ENCODE data around the gene MEIS1. TPM values are rescaled to one million over a fixed set of nuclear protein-coding genes. Genes with fewer than 3 reads are reported as not detected.
A peak's percentile ranks its signal among the peaks of the same experiment; 100 is the strongest.

The MEIS1 gene
- total and polyA plus RNA-seq, 2 of the 8 experiments (the other 6 are each of a cell fraction or from before 2014, with no cell fraction given), result 0.17 to 1.2 TPM

GRCh38 chr2:66445076-66445924 is 10.4 kb downstream of the MEIS1 start:
- Histone ChIP-seq H4K20me1 (replicated peaks in 1 of 2; ENCODE audit: control insufficient read depth in 1 of 2, insufficient read depth in 2 of 2, low read length in 2 of 2) (peaks cover 6 to 8% of the 10 kb centered on the region in 2 experiments), H3K27ac (ENCODE audit: low read depth, low read length) (no peak overlapping the region), H3K4me3 (ENCODE audit: extremely low read depth in 1 of 4, insufficient read depth in 2 of 4, low read depth in 3 of 4, low read length in 4 of 4) (peak overlapping the region; percentile 16 to 63 (median 34); a peak in 6 of 8 replicates), H3K14ac (ENCODE audit: insufficient read length) (no peak overlapping the region), H2AK5ac (ENCODE audit: low read depth, low read length) (no peak overlapping the region; the same call in 1 of the 2 replicates), H2BK5ac (ENCODE audit: low read depth, low read length) (no peak overlapping the region), H3K18ac (ENCODE audit: extremely low read depth, low read length) (no peak overlapping the region), H3K23ac (ENCODE audit: insufficient read length) (no peak overlapping the region), H2BK15ac (ENCODE audit: low read length) (no peak overlapping the region), H3K4me2 (ENCODE audit: insufficient read depth in 1 of 2, low read depth in 2 of 2, low read length in 2 of 2) (peak overlapping the region; percentile 81 to 89), H2BK12ac (ENCODE audit: low read depth, low read length) (no peak overlapping the region), H3K36me3 (ENCODE audit: control insufficient read depth in 2 of 4, insufficient read depth in 4 of 4, low read length in 3 of 4) (no peaks in the 10 kb centered on the region), H2BK120ac (replicated peaks; ENCODE audit: low read depth, low read length) (no peak overlapping the region), H2BK20ac (ENCODE audit: low read length) (no peak overlapping the region), H3K9me3 (ENCODE audit: insufficient read depth in 2 of 2, low read depth in 1 of 2, low read length in 1 of 2) (no peaks in the 10 kb centered on the region), H3K4ac (replicated peaks; ENCODE audit: insufficient read length, low read depth, low read length) (no peak overlapping the region), H3K9ac (replicated peaks in 1 of 4; ENCODE audit: extremely low read depth in 1 of 4, low read depth in 3 of 4, low read length in 3 of 4) (no peak overlapping the region), H4K8ac (ENCODE audit: extremely low read depth, insufficient read depth, low read length) (peak overlapping the region; percentile 64; the same call in 1 of the 2 replicates), H4K5ac (ENCODE audit: insufficient read length, low read depth, low read length) (no peak overlapping the region), H3K79me2 (ENCODE audit: control insufficient read depth in 1 of 2, insufficient read depth in 2 of 2, low read length in 2 of 2) (no peaks in the 10 kb centered on the region), H3K23me2 (ENCODE audit: low read depth, low read length) (peaks cover 9% of the 10 kb centered on the region; the same call in 1 of the 2 replicates), H3K4me1 (replicated peaks in 1 of 4; ENCODE audit: control insufficient read depth in 3 of 4, insufficient read depth in 4 of 4, low read length in 3 of 4) (peaks cover 9 to 35% (median 19%) of the 10 kb centered on the region in 4 experiments), H2AFZ (ENCODE audit: low read length) (no peak overlapping the region), H3K27me3 (replicated peaks in 1 of 4; ENCODE audit: control insufficient read depth in 3 of 4, extremely low read depth in 1 of 4, insufficient read depth in 3 of 4, low read length in 3 of 4) (peaks cover 44 to 76% (median 61%) of the 10 kb centered on the region in 4 experiments), H3K56ac (replicated peaks; ENCODE audit: insufficient read length, low read depth, low read length) (no peak overlapping the region), H4K91ac (replicated peaks; ENCODE audit: insufficient read length, low read length) (no peak overlapping the region), H3K79me1 (ENCODE audit: low read depth, low read length) (no peaks in the 10 kb centered on the region)
- DNase-seq (ENCODE audit: low read depth in 1 of 2, low spot score in 2 of 2) (peak in 1 of 2 experiments; percentile 70), FAIRE-seq (no peak)
- WGBS, 2 experiments (ENCODE audit: extremely low coverage in 1 of 2, insufficient coverage in 1 of 2, insufficient read length in 1 of 2, insufficient replicate concordance in 2 of 2, low coverage in 1 of 2, low lambda C conversion rate in 2 of 2, missing lambda C conversion rate in 1 of 2), result 3% methylated on average over 52 of the region's 52 CpGs; no CpG with 5 or more reads in 1 of the 2 experiments
- ChIA-PET CTCF (ENCODE audit: partially characterized antibody) (interaction anchor here (0.7 to 5.5 kb wide), 18 partner anchors 9 to 792 kb away, joined by 3 to 48 read pairs (median 5); partner anchors contain the start of gene MEIS1), POLR2A (ENCODE audit: partially characterized antibody) (interaction anchor here (0.5 to 1.8 kb wide), 5 partner anchors 11 to 954 kb away, joined by 3 to 9 read pairs (median 5); partner anchors contain the start of gene MEIS1)
- TF ChIP-seq RNF2 (IDR thresholded peaks at IDR 0.05; ENCODE audit: borderline replicate concordance, low read depth, low read length, missing control alignments, poor library complexity, severe bottlenecking), result peak; percentile 8
- peak; percentile 75 for TF ChIP-seq E2F6 (IDR thresholded peaks at IDR 0.05)
- TF ChIP-seq CTCF (IDR thresholded peaks at IDR 0.05; ENCODE audit: control extremely low read depth in 1 of 3, insufficient read depth in 1 of 3, low read depth in 1 of 3, low read length in 3 of 3), result peak; percentile 20 to 29 (median 21); a peak in 2 of 4 replicates
- no peak for TF ChIP-seq POLR2A (IDR thresholded peaks at IDR 0.05; ENCODE audit: control extremely low read depth in 1 of 2, low read depth in 2 of 2, low read length in 2 of 2)
- peak; percentile 89 for TF ChIP-seq MAX (IDR thresholded peaks at IDR 0.05)
- 0 out of 2 replicates have a peak, but pooled peaks have one; percentile 43 for TF ChIP-seq GABPA (IDR thresholded peaks at IDR 0.05; ENCODE audit: borderline replicate concordance, insufficient read depth, low read length)

Measured in H1 (cell line).